NCI-H524 treated with DMSO at 0.1 percent for 48 hours (cell line): ENCODE results near the gene PSTPIP1.
"Not testable (repeated sequence)": the region's sequence is repeated elsewhere in the genome, so short reads cannot be mapped to it uniquely, and the experiment has no call there.

ENCODE experiments used
- DNase-seq: peaks from one replicate; lab custom pipeline; 2025; lab: John Stamatoyannopoulos, UW

Gene PSTPIP1

DNA sequence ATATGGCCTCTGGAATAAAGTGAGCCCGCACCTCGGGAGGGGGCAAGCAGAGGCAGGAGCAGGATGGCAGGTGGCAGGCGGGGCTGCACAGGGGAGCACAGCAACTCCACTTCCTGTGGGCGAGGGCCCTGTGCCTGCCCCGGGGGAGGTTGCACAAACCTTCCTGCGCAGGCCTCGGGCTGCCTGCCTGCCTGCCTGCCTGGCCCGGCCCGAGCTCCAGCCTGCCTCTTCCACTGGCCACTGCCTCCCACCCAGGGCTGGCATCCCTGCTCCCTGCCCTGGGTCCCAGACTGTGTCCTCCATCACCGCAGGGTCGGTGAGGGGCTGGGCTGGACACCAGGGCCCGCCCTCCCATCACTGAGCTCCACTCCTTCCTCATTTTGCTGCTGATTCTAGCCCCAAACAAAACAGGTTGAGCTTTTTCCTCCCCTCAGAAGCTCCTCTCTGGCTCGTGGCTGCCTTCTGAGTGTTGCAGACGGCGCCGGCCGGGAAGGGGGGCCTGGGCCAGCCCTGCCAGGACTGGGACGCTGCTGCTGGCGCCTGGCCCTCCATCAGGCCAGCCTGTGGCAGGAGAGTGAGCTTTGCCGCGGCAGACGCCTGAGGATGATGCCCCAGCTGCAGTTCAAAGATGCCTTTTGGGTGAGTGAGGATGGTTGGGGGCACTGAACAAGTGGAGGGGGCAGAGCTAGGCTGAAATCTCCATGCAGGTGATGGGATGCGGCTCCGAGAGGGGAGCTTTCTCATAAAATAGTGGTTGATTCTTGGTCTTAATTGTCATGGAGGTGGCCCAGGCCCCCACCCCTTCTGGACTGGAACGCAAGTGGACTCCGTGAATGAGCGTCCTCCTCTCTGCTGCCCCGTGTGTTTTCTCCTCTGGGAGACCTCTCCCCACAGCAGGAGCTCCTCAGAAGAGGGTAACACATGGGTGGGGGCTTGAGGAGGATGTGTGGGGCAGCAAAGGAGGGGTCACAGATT, at the start of gene PSTPIP1:
TSS of gene PSTPIP1 (plus strand) at position 156 of the 975 bp plus-strand sequence. CDS start at position 604, 448 bp downstream.
- no peak for DNase-seq

DNA sequence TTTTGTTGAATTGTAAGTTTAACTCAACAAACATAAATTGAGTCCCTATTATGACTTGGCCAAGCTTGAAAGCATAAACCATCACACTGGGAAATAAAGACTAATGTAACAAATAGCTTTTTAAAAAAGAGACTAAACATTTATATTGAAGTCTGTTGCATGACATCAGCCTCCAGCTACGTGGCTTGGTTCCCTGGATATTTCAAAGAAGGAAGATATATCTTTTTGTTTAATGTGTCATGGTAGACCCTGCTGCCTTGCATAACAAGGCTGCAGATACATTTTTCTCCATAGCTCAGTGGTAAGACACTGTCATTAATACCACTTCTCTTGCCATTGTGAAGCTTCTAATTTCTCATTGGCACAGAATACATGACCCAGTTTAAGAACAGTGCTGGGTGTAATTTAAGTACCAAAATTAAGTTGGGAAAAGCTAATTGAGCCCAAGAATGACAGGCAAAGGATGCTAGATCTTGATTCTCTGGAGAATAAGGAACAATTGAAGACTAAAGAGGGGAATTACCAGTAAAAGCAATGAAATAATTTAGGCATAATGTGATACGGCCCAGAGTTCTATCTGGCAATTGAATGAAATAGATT, 49.3 kb upstream of the PSTPIP1 start:
- no peak for DNase-seq

DNA sequence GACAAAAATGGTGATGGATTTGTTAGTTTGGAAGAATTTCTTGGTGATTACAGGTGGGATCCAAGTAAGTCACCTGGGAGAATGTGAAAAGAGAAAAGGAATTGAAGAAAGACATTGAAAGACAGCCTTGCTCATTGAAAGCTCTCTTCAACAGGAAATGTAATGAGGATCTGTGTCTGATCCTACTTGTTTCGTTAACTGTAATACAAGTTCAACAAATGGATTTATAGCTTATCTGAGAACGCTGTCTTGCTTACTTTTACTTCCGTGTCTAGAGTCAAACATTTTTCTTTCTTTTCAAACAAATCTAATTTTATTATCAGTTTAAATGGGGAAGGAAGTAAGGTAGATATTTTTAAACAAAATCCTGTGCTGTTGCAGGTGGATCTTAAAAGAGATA, 47.5 kb upstream of the PSTPIP1 start:
- DNase-seq, result no peak

DNA sequence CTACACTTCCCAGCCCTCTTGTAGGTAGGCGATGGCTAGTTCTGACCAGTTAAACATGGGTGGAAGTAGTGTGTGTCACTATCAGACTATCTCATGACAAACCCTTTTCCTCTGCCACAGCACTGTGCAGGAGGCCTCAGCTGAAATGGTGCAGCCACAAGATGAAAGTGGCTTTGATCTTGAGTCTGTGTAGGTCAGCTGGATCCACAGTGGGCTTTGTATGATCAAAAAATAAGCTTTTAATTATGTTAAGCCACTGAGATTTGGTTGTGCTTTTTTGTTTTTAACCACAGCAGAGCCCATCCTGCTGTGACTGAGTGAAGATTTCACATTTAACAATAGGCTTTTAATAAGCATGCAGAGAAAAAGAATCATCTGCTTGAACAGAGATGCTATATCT, 43.7 kb upstream of the PSTPIP1 start:
- DNase-seq, result no peak

DNA sequence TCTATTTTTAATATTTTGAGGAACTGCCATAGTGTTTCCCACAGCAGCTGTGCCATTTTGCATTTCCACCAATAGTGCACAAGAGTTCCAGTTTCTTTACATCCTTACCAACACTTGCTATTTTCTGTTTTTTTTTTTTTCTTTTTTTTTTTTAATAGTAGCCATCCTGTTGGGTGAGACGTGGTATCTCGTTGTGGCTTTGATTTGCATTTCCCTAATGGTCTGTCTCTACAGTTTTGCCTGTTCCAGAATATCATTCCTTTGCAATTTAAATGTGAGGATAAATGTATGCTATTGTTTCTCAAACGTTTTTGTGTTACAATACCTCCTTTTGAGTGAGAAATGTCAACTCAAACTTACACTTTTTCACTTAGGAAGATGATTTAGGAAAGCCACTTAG, 41.0 kb upstream of the PSTPIP1 start:
- DNase-seq, result no peak

DNA sequence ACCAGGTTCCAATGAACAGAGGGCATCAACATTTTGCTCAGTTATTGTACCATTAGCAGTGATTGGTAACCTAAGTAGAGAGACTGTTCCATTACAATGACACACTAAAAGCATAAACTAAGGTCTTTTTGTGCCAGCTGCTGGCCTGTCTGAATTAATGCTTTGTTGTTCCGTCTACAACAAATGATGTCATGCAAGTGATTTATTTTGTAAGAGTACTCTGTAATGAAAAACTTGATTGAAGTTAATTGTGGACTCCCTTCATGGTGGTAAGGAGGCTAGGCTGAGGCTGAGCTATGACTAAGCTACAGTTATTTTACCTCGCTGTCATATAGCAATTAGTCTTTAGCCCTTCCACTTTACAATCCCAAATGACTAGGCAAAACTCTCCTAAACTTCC, 40.2 kb upstream of the PSTPIP1 start:
- no peak for DNase-seq

DNA sequence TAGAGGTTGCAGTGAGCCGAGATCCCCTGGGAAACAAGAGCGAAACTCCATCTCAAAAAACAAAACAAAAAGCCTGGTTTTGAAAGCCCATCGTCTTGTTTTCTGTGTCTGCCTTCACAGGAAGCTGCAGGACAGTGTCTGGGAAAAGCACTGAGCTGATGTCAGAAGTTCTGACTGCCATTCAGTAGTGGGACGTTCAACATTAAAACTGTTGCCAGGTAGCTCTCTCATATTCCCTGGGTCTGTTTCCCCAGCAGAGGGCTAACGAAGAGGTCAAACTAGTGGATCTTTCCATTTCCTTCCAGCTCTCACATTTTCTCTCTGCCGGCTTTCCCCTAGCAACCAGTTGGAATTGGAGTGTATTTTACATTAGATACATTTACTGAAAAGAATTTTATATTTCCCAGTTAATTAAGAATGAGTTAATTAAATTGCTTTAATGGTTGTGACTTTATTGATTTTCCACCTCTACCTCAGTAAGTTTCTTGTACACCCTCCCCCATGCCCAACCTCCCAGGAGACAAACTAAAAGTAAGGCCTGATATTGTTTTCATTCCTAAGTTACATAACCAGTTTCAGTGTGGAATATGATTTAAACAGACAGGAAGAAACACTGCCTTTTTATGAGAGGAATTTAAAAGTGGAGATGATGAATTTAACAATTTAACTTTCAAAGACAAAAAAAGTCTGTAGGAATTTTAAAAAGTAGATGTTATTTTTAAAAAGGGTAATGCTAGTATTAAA, 33.5 kb upstream of the PSTPIP1 start:
- no peak for DNase-seq

DNA sequence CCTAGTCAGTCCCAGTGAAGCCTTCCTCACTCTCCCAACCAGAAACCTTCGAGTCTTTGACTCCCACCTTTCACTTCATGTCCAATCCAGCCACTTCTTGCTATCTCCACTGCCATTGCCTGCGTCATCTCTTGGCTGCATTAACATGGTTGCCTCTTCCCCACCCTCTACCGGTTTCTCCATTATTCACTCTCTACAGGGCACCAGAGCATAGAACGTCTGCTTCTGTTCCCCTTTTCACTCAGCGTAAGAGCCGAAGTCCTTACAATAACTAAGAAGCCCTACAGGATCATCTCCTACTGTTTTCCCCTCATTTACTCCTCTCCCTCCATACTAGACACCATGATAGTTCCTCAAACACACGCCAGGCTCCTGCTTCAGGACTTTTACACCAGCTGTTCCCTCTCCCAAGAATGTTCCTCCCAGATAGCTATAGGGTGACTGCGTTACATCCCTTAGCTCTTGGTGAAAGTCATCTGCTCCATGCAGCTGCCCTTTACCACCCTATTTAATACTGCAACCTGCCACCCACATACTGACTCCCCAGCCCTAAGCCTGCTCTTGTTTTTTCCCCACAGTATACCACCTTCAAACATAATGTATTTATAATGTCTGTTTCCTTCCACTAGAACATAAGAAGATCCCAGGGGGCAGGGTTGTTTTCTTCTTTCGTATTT, 32.5 kb upstream of the PSTPIP1 start:
- DNase-seq, result no peak

DNA sequence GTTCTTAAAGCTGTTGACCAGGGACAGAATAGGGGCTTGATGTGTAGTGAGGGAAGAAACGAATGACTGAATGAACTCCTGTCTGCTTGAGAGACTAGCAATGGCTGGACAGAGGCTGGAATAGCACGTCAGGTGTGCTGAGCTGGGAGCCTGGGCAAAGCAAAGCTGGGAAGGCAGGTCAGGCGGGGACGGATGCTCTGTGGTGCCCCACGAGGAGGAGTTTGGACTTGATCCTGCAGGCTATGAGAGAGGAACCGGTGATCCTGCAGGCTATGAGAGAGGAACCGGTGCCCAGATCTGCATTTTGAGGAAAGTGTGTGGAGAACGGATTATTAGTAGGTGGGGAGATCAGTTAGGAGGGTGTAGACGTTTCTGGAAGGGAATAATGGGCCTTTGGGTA, 31.3 kb upstream of the PSTPIP1 start:
- no peak for DNase-seq

DNA sequence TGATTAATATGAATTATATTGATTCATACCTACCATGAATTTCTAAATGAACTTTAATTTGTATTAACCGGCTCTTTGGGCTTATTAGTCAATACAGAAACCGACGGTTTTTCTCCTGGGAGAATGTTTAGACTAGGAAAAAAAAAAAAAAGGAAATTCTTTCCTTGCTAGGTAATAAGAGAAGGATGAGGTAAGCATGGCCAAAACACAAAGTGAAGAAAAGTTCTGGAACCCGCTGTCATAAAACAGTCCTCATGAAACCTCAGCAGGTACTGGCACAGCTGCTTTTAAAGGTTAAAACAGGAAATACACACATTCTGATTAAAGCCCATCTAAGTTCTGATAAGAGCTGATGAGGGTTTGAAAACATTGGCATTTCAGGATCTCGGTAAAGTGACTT, 30.8 kb upstream of the PSTPIP1 start:
- DNase-seq, result no peak

DNA sequence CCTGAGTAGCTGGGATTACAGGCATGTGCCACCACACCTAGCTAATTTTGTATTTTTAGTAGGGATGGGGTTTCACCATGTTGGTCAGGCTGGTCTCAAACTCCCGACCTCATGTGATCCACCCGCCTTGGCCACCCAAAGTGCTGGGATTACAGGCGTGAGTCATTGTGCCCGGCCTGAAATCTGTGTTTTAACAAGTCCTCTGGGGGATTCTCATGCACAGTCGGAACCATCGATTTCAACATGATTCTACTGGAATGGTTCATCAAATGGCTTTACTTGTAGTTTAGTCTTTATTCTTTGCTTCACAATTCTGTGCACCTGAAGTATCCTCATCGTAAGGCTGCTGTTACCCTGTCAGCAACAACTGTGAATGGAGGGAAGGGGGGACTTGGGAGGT, 28.9 kb upstream of the PSTPIP1 start:
- DNase-seq, result not testable (repeated sequence)

DNA sequence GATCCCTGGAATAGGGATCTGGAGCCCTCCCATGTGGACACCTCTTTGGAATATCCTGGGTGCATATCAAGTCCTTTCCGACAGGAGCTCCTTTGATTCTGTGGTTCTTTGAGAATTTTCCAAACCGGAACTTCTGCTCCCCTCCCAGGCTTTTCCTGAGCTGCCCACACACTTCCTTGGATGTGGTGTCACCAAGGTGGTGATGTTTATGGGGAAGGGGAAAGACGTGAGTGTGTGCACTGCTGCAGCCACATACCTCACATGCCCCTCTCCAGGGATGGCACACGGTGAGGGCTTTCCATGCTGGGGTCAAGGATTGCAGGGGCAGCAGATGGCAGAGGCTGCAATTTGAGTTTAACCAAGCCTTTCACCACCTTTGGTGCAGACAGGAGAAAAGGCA, 27.9 kb upstream of the PSTPIP1 start:
- no peak for DNase-seq

DNA sequence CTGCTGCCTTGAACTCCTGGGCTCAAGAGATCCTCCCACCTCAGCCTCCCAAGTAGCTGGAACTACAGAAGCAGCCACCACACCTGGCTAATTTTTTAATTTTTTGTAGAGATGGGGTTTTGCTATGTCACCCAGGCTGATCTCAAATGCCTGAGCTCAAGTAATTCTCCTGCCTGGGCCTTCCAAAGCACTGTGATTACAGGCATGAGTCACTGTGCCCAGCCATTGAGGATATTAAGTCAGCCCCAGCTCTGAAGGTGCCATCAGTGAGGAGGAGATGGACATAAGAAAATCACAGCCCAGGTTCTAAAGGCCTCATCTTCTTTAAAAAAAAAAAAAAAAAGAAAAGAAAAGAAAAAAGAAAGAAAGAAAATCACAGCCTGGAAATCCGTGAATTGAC, 26.6 kb upstream of the PSTPIP1 start:
- no peak for DNase-seq

DNA sequence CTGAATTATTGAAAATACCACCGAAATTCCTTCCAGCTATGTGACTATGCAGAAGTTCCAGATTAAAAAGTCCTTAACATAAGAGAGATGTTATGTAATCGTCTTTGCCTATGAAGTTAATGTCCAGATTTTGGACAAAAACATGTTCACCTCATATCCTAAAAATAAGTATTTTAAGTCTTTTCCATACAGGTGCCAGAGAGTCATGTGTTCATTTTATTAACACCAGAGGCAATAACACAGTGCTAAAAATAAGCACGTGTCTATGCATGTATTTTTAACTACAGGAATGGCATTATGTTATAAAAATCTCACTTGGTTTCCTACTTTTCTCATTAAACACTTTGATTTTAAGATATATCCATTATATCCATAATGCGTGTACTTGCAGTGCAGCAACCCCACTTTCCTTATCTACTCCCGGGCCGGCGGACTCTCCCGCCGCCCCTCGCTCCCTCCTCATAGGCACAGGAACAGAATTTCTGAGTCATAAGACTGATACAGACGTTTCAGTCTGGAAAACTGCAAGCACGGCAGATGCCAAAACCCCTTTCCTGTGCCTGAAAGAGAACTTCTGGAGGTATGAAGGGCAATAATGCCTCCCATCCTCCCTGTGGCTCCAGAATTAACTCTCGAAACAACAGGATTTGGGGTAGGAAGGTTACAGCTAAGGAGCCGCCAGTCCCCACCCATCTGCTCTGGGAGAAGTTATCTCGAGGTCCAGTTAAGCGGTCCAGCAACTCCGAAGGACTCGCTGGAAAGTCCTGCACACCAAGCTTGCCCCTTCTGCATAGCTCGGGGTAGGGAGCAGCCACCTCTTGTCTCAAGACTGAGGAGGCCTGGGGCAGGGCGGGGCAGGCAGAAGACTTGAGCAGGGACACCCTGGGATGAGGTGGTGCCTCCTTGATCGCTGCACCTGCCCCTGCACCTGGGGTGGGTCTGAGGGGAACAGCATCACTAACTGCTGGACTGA, 22.3 kb upstream of the PSTPIP1 start:
- no peak for DNase-seq

DNA sequence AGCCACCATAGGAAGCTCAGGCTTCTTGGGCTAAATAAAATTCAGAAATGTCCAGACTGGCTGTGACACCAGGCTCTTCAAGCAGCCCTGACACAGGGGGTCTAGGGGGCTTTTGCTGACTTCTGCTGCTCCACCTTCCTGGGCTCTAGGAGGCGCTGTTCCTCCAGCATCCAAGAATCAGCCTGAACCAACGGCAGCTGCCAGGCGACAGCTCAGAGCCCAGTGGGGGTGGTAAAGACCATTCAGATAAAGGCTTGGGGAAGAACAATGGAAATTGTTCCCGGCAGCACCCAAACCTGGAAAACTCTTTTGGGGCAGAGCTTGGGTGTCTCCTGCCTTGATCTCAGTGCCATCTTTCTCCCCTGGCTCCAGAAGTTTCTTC, 21.6 kb upstream of the PSTPIP1 start:
- no peak for DNase-seq

DNA sequence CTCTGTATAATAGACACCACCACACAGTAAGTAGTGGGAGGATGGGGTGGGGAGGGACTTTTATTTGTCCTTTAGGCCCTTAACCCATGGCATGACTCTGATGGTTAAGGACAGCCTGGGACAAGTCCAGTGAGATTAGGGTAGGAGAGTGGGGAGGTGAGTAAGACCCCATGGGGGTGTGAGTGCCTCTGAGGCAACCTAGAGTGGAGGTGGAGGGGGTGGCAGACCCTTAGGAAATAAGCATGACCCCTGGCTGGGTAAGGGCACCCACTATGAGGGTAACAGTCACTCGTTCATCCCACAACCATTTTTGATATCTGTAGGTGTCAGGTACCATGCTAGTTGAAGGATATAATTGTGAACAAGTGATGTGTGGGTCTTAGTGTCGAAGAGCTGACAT, 21.0 kb upstream of the PSTPIP1 start:
- DNase-seq, result no peak

DNA sequence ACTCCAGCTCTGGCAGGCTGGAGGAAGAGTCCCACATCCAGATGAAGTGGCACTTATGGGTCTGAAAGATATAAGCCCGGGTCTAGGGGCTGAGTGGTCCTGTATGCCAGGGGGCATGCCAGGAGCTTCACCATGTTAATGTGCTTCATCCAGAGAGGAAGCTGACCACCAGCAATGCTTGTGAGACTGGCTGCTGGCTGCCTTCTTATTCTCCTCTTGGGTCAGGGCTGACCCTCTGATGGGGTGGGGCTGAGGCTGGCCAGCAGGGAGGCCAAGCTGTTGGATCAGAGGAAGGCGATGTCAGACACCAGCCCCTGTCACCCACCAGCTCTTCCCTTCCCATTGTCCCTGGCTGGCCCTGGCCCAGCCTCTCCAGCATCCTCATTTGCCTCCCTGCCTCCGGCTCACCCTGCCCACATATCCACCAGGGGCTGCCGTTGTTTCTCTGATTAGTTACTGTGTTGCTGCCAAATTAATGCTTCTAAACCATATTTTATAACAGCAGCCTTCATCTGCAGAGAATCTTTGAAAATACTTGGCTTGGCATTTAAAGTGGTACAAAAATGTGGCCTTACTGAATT, 20.4 kb upstream of the PSTPIP1 start:
- no peak for DNase-seq

DNA sequence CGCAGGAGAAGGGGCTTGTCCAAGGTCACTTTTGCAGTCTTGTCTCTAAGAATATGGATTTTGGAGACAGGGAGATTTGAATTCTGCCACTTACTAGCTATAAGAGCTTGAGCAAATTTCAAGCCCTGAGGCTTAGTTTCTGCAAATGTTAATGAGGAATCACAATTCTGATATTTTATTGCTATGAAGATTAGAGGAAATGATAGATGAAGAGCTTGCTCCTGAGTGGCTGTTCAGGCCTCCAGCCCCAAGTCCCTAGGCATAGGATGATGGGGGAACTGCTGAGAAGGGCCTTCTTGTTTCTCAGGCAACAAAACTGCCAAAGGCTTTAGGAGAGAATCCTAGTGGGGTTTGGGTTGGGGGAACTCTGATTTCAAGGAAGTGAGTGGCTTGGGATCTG, 18.8 kb upstream of the PSTPIP1 start:
- no peak for DNase-seq

DNA sequence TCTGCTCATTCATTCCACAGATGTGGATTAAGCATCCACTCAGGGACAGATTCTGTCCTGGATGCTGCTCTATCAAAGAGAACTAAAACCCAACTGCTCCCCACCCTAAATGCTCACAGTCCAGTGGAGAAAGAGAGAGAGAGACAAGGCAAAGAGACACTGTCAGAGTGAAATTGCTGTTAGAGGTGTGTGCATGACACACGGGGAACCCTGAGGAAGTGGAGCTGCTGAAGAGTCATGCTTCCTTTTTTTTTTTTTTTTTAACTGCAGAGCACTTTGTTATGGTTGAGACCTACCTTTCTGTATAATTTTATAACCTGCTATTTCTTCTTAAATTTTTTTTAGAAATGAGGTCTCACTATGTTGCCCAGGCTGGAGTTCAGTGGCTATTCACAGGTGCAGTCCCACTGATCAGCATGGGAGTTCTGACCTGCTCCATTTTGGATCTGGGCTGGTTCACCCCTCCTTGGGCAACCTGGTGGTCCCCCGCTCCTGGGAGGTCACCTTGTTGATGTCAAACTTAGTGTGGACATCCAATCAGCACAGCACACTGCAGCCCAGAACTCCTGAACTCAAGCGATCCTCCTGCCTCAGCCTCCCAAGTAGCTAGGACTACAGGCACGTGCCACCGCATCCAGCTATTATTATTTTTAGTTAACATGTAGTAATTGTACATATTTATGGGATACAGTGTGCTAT, 18.2 kb upstream of the PSTPIP1 start:
- DNase-seq, result no peak
